ENCODE data around the gene AMPH.
A peak's percentile ranks its signal among the peaks of the same experiment; 100 is the strongest.
"Not testable (repeated sequence)": the region's sequence is repeated elsewhere in the genome, so short reads cannot be mapped to it uniquely, and the experiment has no call there.

Gene AMPH

DNA sequence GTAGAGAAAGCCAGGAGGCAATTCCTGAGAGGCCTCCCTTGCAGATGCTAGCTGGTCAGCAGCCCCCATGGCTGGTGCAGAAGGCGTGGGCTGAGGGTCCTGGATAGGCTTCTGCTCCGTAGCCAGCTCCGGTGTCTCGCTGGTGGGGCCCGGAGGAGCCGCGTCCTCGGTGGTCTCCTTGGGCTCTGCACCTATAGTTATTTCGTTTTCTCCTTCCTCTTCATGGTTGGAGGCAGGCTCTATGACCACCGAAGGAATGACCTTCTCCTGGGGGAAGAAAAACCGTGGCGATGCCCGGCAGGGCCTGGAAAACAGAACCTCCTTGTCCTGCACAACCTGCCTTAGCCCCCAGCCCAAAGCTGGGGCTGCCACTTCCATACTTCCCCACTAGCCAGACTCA, 239.4 kb downstream of the AMPH start:
- no peak for DNase-seq

DNA sequence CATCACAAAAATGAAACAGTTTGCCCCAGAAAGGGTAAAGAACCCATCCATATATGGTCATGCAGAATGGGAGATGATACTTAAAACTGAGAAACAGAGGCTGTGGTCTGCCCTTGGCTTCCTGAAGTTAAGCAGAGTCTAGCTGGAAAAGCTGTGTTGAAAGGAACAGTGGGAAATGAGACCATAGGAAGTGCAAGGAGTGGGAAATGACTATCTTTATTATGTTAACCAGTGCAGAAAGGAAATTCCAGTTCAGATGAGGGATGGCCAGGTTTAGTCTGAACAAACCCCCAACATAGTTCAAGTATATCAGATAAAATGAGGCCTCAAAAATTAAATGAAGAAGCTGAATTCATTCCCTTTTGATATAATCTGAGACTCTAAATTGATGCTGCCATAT, 245.5 kb downstream of the AMPH start:
- DNase-seq, result no peak

DNA sequence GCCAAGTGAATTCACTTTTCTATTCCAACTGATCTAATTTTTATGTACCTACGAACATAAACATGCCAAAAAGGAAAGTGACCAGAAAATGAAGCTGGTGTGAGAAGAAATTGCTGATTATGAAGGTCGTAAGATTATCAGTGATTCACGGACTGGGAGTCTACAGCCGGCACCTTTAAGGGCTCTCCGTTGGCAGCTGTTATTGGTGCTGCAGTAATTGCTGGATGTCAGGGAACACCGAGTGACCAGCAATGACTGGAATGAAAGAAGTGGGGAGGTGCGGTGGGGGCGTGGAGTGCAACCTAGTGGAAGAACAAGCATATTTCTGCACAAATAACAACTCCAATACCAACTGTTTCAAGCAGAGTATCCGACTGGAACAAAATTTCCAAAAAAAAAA, 247.9 kb downstream of the AMPH start:
- DNase-seq, result no peak

DNA sequence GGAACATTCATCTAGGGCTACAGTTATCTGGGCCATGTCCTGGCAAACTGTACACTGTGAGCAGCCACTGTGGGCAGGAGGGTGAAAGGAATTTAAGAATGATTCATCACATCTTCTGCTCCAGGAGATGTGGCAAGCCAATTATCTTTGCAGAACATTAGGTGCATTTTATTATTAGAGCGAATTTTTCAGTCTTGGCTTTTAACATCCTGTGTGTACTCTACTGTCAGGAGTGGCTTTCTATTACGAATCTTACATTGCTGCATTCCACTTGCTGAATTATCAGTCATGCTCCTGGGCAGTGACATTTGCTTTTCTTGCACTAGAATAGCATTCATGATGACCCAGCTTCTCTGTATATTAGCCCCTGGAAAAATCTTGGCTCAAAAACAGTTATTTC, 248.5 kb downstream of the AMPH start:
- no peak for DNase-seq

DNA sequence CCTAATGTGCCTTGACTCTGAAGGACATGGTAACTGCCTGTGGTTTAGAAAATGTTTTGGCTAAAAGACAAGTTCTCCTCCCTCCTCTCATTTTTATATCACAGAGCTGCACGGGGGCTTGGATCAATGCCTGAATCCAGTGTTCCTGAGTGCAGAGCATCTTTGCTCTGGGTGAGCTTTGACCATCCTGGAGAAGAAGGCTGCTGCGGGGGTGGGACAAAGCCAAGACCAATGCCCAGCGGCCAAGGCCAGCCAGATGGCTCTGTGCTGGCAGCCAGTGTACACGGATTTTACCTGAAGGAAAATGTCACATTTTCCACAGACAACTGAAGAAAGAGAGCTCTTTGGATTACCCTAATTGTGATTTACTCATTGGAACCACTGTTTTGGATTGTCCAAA, 255.7 kb downstream of the AMPH start:
- DNase-seq, result no peak

DNA sequence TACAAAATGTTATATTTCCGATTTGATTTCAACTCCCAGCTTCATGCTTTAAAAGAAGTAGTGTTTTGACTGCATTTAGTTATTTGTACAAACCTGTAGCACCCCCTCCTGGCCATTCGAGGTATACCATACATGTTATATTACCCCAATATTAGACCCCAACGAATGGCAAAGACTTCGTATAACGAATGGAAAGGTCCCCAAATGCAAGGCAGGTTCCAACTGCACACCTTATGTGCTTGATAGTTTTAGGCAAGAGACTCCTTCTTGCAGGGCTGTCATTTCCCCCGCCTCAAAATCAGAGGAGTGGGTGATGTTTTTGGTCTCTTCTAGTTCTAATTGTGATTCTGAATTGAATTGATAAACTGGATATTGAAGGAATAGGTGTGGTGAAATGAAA, 256.7 kb downstream of the AMPH start:
- DNase-seq, result no peak

DNA sequence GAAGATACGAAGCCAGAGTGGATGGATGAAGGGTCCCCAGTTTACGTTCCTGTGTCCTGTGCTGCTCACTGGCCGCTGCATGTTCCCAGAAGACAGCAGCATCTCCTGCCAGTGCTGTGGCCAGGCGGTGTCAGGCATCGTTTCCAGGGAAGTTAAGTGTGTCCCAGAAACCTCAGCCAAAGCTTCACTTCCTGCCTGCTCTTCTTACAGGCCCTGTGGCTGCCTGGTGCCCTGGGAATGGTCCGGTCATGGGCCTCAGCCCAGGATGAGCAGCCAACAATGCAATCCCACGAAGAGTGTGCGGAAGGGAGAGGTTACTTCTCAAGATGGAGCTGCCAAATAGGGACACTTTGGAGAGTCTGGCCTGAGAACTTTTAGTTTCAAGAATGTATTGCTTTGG, 258.0 kb downstream of the AMPH start:
- no peak for DNase-seq

DNA sequence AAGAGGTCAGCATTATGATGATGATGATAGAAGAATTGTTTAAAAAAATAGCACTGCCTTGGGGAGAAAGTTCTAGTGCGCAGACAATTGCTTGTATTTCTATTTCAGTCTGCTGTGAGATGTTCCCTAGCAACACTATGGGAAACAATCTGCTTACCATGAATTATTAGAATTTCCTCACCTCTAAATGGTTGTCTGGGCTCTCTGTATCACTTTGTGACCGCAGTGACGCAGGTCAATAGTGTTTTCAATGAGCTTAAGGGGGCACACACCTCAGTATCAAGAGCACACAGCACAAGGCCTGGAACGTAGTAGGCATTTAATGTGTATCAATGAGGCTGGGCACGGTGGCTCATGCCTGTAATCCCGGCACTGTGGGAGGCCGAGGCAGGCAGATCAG, 258.9 kb downstream of the AMPH start:
- no peak for DNase-seq

DNA sequence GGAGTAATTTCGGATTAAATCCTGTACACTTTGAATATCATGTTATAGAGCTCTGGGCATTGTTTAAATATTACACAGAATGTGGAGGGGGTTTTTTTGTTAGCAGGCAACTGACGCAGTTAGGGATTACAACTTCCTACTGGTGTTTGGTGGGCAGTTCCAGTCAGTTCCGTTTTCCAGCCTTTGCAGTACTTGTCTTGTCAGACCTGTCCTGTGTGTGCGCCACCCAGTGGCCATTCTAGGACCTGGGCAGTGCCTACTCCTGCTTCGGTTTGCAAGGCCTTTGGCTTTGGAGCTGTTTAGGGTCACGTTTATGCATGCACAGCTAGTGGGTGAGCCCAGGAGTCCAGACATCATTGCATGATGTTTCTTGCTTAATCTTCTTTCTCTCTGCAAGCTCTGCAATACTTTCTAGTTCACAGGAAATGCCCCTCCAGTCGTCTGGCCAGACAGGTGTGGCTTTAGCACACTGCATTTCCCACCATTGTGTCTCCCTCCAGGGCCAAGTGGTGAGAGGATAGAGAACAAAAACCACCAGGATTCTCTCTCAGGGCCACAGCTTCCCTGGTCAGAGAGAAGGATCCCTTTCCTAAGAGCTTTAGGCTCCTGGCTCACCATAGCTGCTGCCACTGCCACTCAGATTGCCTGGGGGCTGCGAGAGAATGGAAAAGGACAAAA, 261.2 kb downstream of the AMPH start:
- DNase-seq, result peak; percentile 75

DNA sequence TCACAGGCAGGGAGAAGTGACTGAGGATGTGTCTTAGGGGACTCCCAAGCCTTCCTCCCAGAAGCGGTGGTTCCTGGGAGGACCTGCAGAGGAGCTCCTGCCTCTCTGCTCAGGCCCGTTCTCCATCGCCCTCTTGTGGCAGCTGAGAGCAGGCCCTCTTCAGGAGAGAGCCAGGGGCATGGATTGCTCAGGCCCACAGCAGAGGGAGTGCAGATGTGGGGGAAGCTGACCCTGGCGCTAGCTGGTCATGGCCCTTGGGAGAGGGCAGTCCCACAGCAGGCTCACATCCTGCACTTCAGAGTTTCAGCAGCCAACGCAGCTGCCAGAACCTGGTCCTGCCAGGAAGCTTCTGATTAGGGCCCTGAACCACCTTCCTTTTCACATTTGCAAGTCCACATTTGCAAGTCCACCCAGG, 263.0 kb downstream of the AMPH start:
- peak; percentile 44 for DNase-seq

DNA sequence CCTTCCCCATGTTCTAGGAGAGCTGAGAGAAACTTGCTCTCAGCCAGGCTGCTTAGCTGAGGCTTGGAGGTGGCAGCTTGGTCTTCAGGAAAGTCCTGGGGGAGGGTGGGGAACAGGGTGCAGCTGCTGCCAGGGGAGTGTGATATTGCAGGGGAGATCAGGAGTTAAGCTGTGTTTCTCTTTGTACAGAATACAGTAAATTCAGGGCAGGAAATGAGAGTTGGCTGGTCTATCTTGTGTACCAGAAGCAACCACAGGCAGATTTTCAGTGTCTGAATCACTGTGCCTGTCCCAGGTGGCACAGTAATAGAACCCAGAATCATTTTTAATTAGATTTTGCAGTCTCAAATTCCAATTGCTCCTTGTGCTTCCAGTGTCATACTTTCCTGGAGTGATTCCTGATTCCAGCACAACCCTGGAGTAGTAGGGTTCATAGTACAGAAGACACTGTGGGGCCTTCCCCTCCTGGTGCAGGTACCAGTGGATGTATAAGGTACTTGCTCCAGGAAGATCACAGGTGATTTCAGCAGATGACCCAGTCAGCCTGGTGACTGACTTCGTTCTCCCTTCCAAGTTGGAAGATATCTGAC, 263.8 kb downstream of the AMPH start:
- no peak for DNase-seq

DNA sequence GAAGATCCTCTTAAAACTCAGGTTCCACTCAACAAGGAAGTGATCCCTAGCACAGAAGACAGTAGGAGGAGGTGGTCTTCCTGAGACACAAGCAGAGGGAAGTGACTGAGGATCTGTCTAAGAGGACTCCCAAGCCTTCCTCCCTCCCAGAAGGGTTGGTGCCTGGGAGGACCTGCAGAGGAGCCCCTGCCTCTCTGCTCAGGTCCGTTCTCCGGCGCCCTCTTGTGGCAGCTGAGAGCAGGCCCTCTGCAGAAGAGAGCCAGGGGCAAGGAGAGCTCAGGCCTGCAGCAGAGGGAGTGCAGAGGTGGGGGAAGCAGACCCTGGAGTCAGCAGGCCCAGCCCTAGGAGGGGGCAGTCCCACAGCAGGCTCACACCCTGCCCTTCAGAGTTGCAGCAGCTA, 267.8 kb downstream of the AMPH start:
- not testable (repeated sequence) for DNase-seq

DNA sequence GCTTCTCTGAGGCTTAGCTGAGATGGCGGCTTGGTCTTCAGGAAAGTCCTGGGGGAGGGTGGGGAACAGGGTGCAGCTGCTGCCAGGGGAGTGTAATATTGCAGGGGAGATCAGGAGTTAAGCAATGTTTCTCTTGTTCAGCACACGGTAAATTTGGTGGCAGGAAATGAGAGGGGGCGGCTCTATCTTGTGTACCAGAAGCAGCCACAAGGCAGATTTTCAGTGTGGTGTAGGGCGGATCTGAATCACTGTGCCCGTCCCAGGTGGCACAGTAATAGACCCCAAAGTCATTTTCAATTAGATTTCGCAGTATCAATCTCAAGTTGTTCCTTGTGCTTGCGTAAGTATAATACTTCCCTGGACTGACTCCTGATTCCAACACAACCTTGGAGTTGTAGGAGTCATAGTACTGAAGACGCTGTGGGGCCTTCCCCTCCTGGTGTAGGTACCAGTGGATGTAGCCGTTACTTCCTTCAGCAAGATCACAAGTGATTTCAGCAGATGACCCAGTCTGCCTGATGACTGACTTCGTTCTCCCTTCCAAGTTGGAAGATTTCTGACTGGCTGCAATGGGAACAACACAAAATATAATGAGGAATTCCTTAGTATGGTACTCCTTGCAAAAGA, 268.4 kb downstream of the AMPH start:
- not testable (repeated sequence) for DNase-seq

DNA sequence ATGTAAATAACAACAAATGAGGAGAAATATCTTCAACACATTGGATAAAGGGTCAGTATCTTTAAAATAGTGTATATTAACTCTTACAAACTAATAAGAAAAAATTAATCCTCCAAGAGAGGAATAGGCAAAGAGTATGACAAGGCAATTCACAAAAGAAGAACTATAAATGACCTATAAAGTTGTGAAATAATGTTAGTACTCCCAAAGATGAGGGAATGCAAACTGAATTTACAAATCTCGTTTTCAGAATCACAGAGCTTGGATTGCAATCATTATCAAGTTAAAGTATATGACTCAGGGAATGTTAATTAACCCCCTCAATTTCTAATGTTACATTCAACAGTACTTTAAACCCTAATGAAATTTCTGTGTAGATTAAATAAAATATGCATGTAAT, 270.4 kb downstream of the AMPH start:
- no peak for DNase-seq

DNA sequence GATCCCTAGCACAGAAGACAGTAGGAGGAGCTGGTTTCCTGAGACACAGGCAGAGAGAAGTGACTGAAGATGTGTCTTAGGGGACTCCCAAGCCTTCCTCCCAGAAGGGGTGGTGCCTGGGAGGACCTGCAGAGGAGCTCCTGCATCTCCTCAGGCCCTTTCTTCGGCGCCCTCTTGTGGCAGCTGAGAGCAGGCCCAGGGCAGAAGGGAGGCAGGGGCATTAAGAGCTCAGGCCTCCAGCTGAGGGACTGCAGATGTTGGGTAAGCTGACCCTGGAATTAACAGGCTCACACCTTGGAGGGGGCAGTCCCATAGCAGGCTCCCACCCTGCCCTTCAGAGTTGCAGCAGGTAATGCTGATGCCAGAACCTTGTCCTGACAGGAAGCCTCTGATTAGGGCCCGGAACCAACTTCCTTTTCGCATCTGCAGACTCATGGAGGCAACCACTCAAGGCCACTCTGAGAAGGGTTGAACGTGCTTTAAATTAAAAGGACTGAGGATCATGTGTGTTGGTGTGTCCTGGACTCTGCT, 272.0 kb downstream of the AMPH start:
- DNase-seq, result not testable (repeated sequence)

DNA sequence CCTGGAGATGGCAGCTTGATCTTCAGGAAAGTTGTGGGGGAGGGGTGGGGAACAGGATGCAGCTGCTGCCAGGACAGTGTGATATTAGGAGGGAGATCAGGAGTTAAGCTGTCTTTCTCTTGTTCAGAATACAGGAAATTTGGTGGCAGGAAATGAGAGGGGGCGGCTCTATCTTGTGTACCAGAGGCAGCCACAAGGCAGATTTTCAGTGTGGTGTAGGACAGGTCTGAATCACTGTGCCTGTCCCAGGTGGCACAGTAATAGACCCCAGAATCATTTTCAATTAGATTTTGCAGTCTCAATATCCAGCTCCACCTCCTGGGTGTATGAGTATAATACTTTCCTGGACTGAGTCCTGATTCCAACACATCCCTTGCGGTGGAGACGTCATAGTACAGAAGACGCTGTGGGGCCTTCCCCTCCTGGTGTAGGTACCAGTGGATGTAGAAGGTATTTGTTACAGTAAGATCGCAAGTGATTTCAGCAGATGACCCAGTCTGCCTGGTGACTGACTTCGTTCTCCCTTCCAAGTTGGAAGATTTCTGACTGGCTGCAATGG, 272.8 kb downstream of the AMPH start:
- not testable (repeated sequence) for DNase-seq

DNA sequence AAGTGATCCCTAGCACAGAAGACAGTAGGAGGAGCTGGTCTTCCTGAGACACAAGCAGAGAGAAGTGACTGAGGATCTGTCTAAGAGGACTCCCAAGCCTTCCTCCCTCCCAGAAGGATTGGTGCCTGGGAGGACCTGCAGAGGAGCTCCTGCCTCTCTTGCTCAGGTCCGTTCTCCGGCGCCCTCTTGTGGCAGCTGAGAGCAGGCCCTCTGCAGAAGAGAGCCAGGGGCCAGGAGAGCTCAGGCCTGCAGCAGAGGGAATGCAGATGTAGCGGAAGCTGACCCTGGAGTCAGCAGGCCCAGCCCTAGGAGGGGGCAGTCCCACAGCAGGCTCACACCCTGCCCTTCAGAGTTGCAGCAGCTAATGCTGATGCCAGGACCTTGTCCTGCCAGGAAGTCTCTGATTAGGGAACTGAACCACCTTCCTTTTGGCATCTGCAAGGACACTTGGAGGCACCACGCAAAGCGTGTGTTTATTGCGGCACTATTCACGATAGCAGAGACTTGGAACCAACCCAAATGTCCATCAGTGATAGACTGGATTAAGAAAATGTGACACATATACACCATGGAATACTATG, 276.8 kb downstream of the AMPH start:
- not testable (repeated sequence) for DNase-seq

DNA sequence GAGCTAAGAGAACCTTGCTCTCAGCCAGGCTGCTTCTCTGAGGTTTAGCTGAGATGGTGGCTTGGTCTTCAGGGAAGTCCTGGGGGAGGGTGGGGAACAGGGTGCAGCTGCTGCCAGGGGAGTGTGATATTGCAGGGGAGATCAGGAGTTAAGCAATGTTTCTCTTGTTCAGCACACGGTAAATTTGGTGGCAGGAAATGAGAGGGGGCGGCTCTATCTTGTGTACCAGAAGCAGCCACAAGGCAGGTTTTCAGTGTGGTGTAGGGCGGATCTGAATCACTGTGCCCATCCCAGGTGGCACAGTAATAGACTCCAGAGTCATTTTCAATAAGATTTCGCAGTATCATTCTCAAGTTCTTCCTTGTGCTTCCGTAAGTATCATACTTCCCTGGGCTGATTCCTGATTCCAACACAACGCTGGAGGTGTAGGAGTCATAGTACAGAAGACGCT, 277.7 kb downstream of the AMPH start:
- not testable (repeated sequence) for DNase-seq

DNA sequence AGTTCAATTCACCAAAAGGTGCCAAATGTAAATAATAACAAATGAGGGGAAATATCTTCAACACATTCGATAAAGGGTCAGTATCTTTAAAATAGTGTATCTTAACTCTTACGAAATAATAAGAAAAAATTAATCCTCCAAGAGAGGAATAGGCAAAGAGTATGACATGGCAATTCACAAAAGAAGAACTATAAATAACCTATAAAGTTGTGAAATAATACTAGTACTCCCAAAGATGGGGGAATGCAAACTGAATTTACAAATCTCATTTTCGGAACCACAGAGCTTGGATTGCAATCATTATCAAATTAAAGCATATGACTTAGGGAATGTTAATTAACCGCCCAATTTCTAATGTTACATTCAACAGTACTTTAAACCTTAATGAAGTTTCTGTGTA, 279.6 kb downstream of the AMPH start:
- no peak for DNase-seq

DNA sequence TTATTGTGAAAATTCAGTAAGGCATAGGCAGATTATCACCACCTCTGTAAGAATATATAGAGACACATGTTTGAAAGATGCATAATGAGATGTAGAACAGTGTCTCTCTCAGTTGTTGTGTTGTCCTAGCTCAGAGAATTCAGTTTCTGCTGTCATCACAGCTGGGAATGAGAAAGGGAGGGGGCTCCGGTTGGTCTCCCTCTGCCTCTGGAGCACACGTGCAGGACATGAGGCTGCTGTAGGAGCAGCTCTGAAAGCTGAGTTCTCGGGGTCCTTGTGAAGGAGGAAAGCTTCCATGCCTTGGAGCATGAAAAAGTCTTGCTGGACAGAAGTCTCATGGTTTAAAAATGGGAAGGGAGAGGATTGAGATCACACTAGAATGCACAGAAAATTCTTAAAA, 280.4 kb downstream of the AMPH start:
- not testable (repeated sequence) for DNase-seq

DNA sequence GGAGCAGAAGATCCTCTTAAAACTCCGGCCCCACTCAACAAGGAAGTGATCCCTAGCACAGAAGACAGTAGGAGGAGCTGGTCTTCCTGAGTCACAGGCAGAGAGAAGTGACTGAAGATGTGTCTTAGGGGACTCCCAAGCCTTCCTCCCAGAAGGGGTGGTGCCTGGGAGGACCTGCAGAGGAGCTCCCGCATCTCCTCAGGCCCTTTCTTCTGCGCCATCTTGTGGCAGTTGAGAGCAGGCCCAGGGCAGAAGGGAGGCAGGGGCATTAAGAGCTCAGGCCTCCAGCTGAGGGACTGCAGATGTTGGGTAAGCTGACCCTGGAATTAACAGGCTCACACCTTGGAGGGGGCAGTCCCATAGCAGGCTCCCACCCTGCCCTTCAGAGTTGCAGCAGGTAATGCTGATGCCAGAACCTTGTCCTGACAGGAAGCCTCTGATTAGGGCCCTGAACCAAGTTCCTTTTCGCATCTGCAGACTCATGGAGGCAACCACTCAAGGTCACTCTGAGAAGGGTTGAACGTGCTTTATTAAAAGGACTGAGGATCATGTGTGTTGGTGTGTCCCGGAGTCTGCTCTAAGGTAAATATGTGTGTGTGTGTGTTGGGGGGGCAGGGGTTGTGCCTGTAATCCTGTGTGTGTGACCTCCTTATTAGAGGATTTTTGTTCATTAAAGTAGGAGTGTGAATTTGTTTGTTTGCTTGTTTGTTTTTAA, 281.1 kb downstream of the AMPH start:
- DNase-seq, result not testable (repeated sequence)

DNA sequence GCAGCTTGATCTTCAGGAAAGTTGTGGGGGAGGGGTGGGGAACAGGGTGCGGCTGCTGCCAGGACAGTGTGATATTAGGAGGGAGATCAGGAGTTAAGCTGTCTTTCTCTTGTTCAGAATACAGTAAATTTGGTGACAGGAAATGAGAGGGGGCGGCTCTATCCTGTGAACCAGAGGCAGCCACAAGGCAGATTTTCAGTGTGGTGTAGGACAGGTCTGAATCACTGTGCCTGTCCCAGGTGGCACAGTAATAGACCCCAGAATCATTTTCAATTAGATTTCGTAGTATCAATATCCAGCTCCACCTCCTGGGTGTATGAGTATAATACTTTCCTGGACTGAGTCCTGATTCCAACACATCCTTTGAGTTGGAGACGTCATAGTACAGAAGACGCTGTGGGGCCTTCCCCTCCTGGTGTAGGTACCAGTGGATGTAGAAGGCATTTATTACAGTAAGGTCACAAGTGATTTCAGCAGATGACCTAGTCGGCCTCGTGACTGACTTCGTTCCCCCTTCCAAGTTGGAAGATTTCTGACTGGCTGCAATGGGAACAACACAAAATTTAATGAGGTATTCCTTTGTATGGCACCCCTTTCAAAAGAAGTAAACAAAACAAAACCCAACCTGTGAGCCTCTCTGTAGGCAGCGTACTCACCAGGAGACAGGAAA, 281.9 kb downstream of the AMPH start:
- DNase-seq, result not testable (repeated sequence)
